OCI-LY7 (cell line): ENCODE data around the gene NAA80. TPM values are rescaled to one million over a fixed set of nuclear protein-coding genes. Genes with fewer than 3 reads are reported as not detected.

Experiments used
- BruUV-seq: library from RNA; stranded (reverse); fragments of 400-500 nt; replicated peaks from 2 replicates; lab custom pipeline; 2021; lab: Mats Ljungman, UMichigan
- CTCF ChIA-PET: fragments of 300-600 bp; sonication (Branson Sonifier 250); formaldehyde crosslinking; loops from one replicate; lab custom pipeline; 2022; ENCODE audit warnings: antibody characterized with exemption; ENCODE audit not compliant: unreplicated experiment; lab: Charles Lee
- POLR2A ChIA-PET: fragments of 300-600 bp; sonication (Branson Sonifier 250); formaldehyde crosslinking; loops from one replicate; lab custom pipeline; 2022; ENCODE audit warnings: antibody characterized with exemption; lab: Charles Lee
- DNase-seq: peaks from one replicate; pipeline ENCODE4 v3.0.0-alpha.2; 2015; ENCODE audit warnings: low spot score
- H2AFZ ChIP-seq: fragments of 200-600 bp; sonication (generic), shearing (Covaris generic); 2 replicates; pipeline ENCODE4 v1.6.1; 2014; ENCODE audit warnings: mild to moderate bottlenecking, antibody characterized with exemption, low read length, moderate library complexity
- H3K27ac ChIP-seq: fragments of 200-600 bp; sonication (generic); 2 replicates; pipeline ENCODE4 v1.5.1; 2014; ENCODE audit warnings: mixed run types, low read depth, mild to moderate bottlenecking, moderate library complexity, low read length, inconsistent platforms; ENCODE audit not compliant: poor library complexity, severe bottlenecking
- H3K36me3 ChIP-seq: fragments of 200-600 bp; sonication (generic); 2 replicates; pipeline ENCODE4 v1.6.1; 2014; ENCODE audit warnings: mild to moderate bottlenecking, antibody characterized with exemption, low read length, moderate library complexity, mixed read lengths; ENCODE audit not compliant: insufficient read depth
- H3K4me1 ChIP-seq: fragments of 200-600 bp; sonication (generic); 2 replicates; pipeline ENCODE4 v1.5.1; 2014; ENCODE audit warnings: mild to moderate bottlenecking, low read length; ENCODE audit not compliant: insufficient read depth, poor library complexity, severe bottlenecking
- H3K4me2 ChIP-seq: fragments of 200-600 bp; sonication (generic); 2 replicates; pipeline ENCODE4 v1.6.1; 2014; ENCODE audit warnings: mild to moderate bottlenecking, low read length
- H3K4me3 ChIP-seq: fragments of 200-600 bp; sonication (generic); 2 replicates; pipeline ENCODE4 v1.5.1; 2014; ENCODE audit warnings: mild to moderate bottlenecking, low read depth, low read length; ENCODE audit not compliant: poor library complexity, severe bottlenecking
- H3K79me2 ChIP-seq: fragments of 200-600 bp; sonication (generic); 2 replicates; pipeline ENCODE4 v1.6.1; 2016; ENCODE audit warnings: low read depth, mild to moderate bottlenecking, low read length, moderate library complexity, mixed read lengths; ENCODE audit not compliant: insufficient read depth
- H3K9me2 ChIP-seq: fragments of 200-600 bp; sonication (generic); 2 replicates; pipeline ENCODE4 v1.6.1; 2016; ENCODE audit warnings: mild to moderate bottlenecking, low read length, mixed read lengths; ENCODE audit not compliant: insufficient read depth
- H3K9me3 ChIP-seq: fragments of 200-600 bp; sonication (generic); 2 replicates; pipeline ENCODE4 v1.6.1; 2014; ENCODE audit warnings: mild to moderate bottlenecking, mixed run types, low read length, mixed read lengths
- H4K20me1 ChIP-seq: fragments of 200-600 bp; sonication (generic); 2 replicates; pipeline ENCODE4 v1.6.1; 2014; ENCODE audit warnings: mild to moderate bottlenecking, antibody characterized with exemption, low read length, moderate library complexity, mixed read lengths; ENCODE audit not compliant: insufficient read depth
- EZH2phosphoT487 ChIP-seq: fragments of 200-600 bp; sonication (generic); IDR thresholded peaks from 2 replicates; pipeline ENCODE4 v1.6.1; 2018; ENCODE audit warnings: low read depth, borderline replicate concordance, mild to moderate bottlenecking, mixed run types, antibody characterized with exemption, low read length, moderate library complexity, mixed read lengths
- intact Hi-C: fragments of 100-400 bp; cut with micrococcal nuclease; formaldehyde crosslinking; loops from one replicate; pipeline ENCODE4 v1.10.0; 2022; ENCODE audit not compliant: unreplicated experiment
- total RNA-seq, 2 experiments: library from RNA; depleted of rRNA in 1 of 2; stranded (reverse); fragments of >200 nt in 1 of 2; shearing (Covaris generic) in 1 of 2; gene quantifications; 2 replicates each; pipeline ENCODE4 v1.2.3, GENCODE V29; 2014 to 2022
- TF ChIP-seq, protein P1 (sequence below): fragments of 200-600 bp; sonication (generic); conservative IDR thresholded peaks from 2 replicates; pipeline ENCODE4 v1.5.1; 2014; ENCODE audit warnings: mild to moderate bottlenecking, antibody characterized with exemption, low read length, moderate library complexity, mixed read lengths

NAA80 gene
- total RNA-seq, 2 experiments from 2014 or later, result 18.7 to 21.7 TPM

DNA sequence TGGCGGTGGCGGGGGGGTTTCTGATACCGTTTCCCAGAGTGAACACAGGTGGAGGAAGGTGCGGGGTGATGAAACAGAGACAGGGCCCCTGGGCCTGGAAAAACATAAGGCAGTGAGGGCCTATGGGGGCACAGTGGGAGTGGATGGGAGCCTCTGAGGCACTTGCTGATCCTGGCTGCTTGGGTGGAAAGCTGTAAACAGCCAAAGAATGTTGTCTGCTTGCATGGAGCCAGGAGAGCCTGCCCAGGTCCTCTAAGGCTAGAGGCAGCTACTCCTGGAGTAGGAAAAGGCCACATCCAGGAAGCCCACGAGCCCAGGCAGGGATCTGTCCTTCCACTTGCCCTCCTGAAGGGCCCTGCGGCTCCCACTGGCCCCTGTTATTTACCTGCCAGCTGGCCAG, 33.2 kb downstream of the NAA80 start:
- H3K4me2 ChIP-seq, result no peak overlapping the region

DNA sequence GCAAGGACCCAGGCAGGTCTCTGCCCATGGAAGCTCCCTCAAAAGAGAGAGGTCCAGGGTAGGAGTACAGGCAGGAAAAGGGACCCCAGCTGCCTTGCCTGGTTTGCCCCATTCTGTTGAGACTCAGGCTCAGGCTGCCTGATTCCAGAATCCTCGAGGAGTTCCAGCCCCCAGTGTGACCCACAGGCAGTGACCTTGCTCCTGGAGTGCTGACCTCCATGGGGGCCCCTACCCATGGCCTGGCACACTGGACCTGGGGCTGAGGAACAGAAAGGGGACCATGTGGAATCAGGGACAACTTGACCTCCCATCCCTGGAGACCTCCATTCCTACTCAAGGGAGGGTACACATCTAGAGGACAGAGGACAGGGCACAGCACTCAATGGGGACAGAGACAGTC, 33.6 kb downstream of the NAA80 start:
- ChIA-PET POLR2A (no interaction called here), CTCF (no interaction called here)
- H3K4me3 ChIP-seq, result no peak overlapping the region
- no TSS peak for BruUV-seq
- H3K36me3 ChIP-seq, result no peaks in the 10 kb centered on the region
- no peak overlapping the region for H3K4me2 ChIP-seq
- H3K4me1 ChIP-seq, result no peaks in the 10 kb centered on the region
- TF ChIP-seq, protein P1, sequence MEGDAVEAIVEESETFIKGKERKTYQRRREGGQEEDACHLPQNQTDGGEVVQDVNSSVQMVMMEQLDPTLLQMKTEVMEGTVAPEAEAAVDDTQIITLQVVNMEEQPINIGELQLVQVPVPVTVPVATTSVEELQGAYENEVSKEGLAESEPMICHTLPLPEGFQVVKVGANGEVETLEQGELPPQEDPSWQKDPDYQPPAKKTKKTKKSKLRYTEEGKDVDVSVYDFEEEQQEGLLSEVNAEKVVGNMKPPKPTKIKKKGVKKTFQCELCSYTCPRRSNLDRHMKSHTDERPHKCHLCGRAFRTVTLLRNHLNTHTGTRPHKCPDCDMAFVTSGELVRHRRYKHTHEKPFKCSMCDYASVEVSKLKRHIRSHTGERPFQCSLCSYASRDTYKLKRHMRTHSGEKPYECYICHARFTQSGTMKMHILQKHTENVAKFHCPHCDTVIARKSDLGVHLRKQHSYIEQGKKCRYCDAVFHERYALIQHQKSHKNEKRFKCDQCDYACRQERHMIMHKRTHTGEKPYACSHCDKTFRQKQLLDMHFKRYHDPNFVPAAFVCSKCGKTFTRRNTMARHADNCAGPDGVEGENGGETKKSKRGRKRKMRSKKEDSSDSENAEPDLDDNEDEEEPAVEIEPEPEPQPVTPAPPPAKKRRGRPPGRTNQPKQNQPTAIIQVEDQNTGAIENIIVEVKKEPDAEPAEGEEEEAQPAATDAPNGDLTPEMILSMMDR, result no peak
- TF ChIP-seq EZH2phosphoT487, result no peak
- no peak overlapping the region for H3K27ac ChIP-seq
- intact Hi-C loops, result no loop called here
- H3K79me2 ChIP-seq, result no peaks in the 10 kb centered on the region
- H2AFZ ChIP-seq, result no peak overlapping the region
- no peaks in the 10 kb centered on the region for H4K20me1 ChIP-seq
- no peak for DNase-seq
- H3K9me3 ChIP-seq, result no peaks in the 10 kb centered on the region
- no peaks in the 10 kb centered on the region for H3K9me2 ChIP-seq

More for the DNA sequence above, 33.2 kb downstream of the NAA80 start:
- no peaks in the 10 kb centered on the region for H3K9me2 ChIP-seq
- no peak overlapping the region for H3K27ac ChIP-seq
- intact Hi-C loops, result no loop called here
- DNase-seq, result no peak
- no TSS peak for BruUV-seq
- H3K36me3 ChIP-seq, result no peaks in the 10 kb centered on the region
- H3K79me2 ChIP-seq, result no peaks in the 10 kb centered on the region
- H3K4me1 ChIP-seq, result no peaks in the 10 kb centered on the region
- POLR2A ChIA-PET, result no interaction called here
- CTCF ChIA-PET, result no interaction called here
- no peak overlapping the region for H2AFZ ChIP-seq
- no peaks in the 10 kb centered on the region for H3K9me3 ChIP-seq
- no peaks in the 10 kb centered on the region for H4K20me1 ChIP-seq
- no peak overlapping the region for H3K4me3 ChIP-seq
- TF ChIP-seq, protein P1, result no peak
- no peak for TF ChIP-seq EZH2phosphoT487

DNA sequence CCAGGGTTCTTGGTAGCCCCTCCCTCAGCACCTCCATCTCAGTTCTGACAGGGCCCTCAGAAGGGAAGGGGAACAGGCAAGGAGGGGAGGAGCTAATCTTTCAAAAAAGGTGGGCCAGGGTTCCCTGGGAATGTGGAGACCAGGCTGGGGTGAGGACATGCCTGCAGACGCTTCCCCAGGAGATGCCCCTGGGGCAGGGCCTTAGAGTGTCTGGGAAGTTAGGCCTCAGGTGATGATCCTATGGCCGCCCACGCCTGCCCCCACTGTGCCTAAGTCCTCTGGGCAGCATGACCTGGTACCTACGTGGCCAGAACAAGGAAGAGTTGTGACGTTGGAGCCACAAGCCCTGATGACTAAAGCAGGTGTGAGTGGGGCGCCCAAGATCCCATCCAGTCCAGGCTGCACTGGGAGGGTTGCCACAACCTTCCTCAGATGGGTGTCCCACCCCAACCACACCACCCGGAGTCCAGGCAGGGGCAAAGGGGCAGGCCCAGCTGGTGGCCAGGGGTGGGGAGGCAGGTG, 34.2 kb downstream of the NAA80 start:
- Histone ChIP-seq H3K36me3 (no peaks in the 10 kb centered on the region), H3K27ac (no peak overlapping the region), H3K9me3 (no peaks in the 10 kb centered on the region), H3K9me2 (no peaks in the 10 kb centered on the region), H3K4me1 (no peaks in the 10 kb centered on the region), H2AFZ (no peak overlapping the region), H3K4me3 (no peak overlapping the region), H4K20me1 (no peaks in the 10 kb centered on the region), H3K4me2 (no peak overlapping the region), H3K79me2 (no peaks in the 10 kb centered on the region)
- DNase-seq, result no peak
- BruUV-seq, result no TSS peak
- ChIA-PET CTCF (interaction anchor here (0.6 kb wide), 1 partner anchor 9 kb away, joined by 3 read pairs; no protein-coding TSS in a partner anchor), POLR2A (interaction anchor here (0.8 kb wide), 1 partner anchor 13 kb away, joined by 5 read pairs; no protein-coding TSS in a partner anchor)
- intact Hi-C loops, result no loop called here
- no peak for TF ChIP-seq EZH2phosphoT487
- TF ChIP-seq, protein P1, result no peak
